Peyer's patch (tissue), 4 donors: ENCODE measurements around the gene UGT1A7.

Source experiments
- POLR2A ChIP-seq, 2 donors: fragments of 450-650 bp; IDR thresholded peaks; one replicate each; pipeline ENCODE4 v1.5.1; 2017; ENCODE audit warnings: antibody characterized with exemption in 2 of 2, mild to moderate bottlenecking in 2 of 2, moderate library complexity in 2 of 2
- TF ChIP-seq, protein P1 (sequence below), 6 experiments: fragments of 450-650 bp in 4 of 6; fragments of 200-600 bp in 2 of 6; sonication (generic) in 1 of 6; IDR thresholded peaks; one replicate each; pipeline ENCODE4 v1.5.1; 2017 to 2019; ENCODE audit warnings: antibody characterized with exemption in 6 of 6, mild to moderate bottlenecking in 3 of 6, moderate library complexity in 1 of 6

DNA sequence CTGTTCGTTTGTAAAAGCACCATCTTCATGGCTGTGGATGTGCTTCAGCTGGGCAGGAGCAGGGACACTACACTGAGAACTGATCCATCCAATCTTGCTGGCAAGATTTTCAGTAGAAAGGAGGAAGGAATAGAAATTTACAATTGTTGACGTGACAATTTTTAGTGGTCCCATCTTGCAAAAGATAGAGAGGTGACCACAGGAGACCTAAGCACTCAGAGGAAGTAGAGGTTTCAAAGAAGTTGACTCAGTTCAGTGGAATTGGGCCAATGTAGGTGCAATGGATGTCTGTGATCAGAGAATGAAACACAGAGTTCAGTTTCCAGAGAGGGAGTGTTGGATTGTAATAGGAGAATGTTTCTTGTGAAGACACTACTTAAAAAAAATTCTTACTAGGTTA, 32.4 kb downstream of the UGT1A7 start:
- TF ChIP-seq POLR2A (IDR thresholded peaks at IDR 0.05): no peak
- TF ChIP-seq, protein P1, sequence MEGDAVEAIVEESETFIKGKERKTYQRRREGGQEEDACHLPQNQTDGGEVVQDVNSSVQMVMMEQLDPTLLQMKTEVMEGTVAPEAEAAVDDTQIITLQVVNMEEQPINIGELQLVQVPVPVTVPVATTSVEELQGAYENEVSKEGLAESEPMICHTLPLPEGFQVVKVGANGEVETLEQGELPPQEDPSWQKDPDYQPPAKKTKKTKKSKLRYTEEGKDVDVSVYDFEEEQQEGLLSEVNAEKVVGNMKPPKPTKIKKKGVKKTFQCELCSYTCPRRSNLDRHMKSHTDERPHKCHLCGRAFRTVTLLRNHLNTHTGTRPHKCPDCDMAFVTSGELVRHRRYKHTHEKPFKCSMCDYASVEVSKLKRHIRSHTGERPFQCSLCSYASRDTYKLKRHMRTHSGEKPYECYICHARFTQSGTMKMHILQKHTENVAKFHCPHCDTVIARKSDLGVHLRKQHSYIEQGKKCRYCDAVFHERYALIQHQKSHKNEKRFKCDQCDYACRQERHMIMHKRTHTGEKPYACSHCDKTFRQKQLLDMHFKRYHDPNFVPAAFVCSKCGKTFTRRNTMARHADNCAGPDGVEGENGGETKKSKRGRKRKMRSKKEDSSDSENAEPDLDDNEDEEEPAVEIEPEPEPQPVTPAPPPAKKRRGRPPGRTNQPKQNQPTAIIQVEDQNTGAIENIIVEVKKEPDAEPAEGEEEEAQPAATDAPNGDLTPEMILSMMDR (IDR thresholded peaks at IDR 0.05): no peak
